SK-N-SH (cell line): Measurements from ENCODE around the gene DNMT3A.

Experiments
- CTCF ChIP-seq: fragments of 200-600 bp; sonication (generic); IDR thresholded peaks from 2 replicates; pipeline ENCODE4 v1.6.1; 2017; ENCODE audit warnings: antibody characterized with exemption, mild to moderate bottlenecking, moderate library complexity
- EP300 ChIP-seq, 2 experiments: IDR thresholded peaks; 2 replicates each; pipeline versions ENCODE4 v1.4.0 to v1.6.1; 2012; ENCODE audit warnings: borderline replicate concordance in 1 of 2, low read depth in 1 of 2, low read length in 1 of 2
- EZH2phosphoT487 ChIP-seq: fragments of 200-600 bp; sonication (generic); IDR thresholded peaks from 2 replicates; pipeline ENCODE4 v1.6.1; 2017; ENCODE audit warnings: low read depth, mixed run types, mild to moderate bottlenecking, antibody characterized with exemption, moderate library complexity, borderline replicate concordance
- POLR2AphosphoS5 ChIP-seq: IDR thresholded peaks from 2 replicates; pipeline ENCODE4 v1.6.1; 2012; ENCODE audit warnings: low read depth, low read length
- RAD21 ChIP-seq: IDR thresholded peaks from 2 replicates; pipeline ENCODE4 v1.6.1; 2012; ENCODE audit warnings: mild to moderate bottlenecking, low read length
- RCOR1 ChIP-seq: fragments of 150-350 bp; IDR thresholded peaks from 2 replicates; pipeline ENCODE4 v1.6.1; 2017; ENCODE audit warnings: antibody characterized with exemption, low read length
- REST ChIP-seq: IDR thresholded peaks from 2 replicates; pipeline ENCODE4 v1.6.1; 2012; ENCODE audit warnings: mild to moderate bottlenecking, low read depth, low read length, moderate library complexity
- TEAD4 ChIP-seq: IDR thresholded peaks from 2 replicates; pipeline ENCODE4 v1.4.0; 2012; ENCODE audit warnings: mild to moderate bottlenecking, borderline replicate concordance; ENCODE audit not compliant: insufficient read depth
- USF1 ChIP-seq: IDR thresholded peaks from 2 replicates; pipeline ENCODE4 v1.4.0; 2012; ENCODE audit warnings: low read depth, borderline replicate concordance

- no peak for TF ChIP-seq CTCF
- TF ChIP-seq EP300 (IDR thresholded peaks at IDR 0.05; ENCODE audit: borderline replicate concordance in 1 of 2, low read depth in 1 of 2, low read length in 1 of 2): no peak
- no peak for TF ChIP-seq REST
- TF ChIP-seq EZH2phosphoT487: no peak
- no peak for TF ChIP-seq RCOR1
- no peak for TF ChIP-seq TEAD4
- no peak for TF ChIP-seq POLR2AphosphoS5
- no peak for TF ChIP-seq USF1
- no peak for TF ChIP-seq RAD21
Measured at GRCh38 chr2:25279091-25279651, 62.6 kb downstream of the DNMT3A start.
